DMS114 treated with DMSO at 0.1 percent for 48 hours (cell line): ENCODE measurements around the gene SERINC5.

Experiments used
- DNase-seq: peaks from one replicate; lab custom pipeline; 2025; ENCODE audit not compliant: unreplicated experiment; lab: John Stamatoyannopoulos, UW

Gene SERINC5

GRCh38 chr5:80230269-80230992 is 25.4 kb downstream of the SERINC5 start:
- no peak for DNase-seq

- DNase-seq = no peak
These were observed 26.0 kb downstream of the SERINC5 start for GRCh38 chr5:80229902-80230255.

- no peak for DNase-seq
These were observed 27.8 kb downstream of the SERINC5 start for GRCh38 chr5:80227979-80228596.

- DNase-seq = no peak
These were observed 29.9 kb downstream of the SERINC5 start for GRCh38 chr5:80225934-80226326.

DNA sequence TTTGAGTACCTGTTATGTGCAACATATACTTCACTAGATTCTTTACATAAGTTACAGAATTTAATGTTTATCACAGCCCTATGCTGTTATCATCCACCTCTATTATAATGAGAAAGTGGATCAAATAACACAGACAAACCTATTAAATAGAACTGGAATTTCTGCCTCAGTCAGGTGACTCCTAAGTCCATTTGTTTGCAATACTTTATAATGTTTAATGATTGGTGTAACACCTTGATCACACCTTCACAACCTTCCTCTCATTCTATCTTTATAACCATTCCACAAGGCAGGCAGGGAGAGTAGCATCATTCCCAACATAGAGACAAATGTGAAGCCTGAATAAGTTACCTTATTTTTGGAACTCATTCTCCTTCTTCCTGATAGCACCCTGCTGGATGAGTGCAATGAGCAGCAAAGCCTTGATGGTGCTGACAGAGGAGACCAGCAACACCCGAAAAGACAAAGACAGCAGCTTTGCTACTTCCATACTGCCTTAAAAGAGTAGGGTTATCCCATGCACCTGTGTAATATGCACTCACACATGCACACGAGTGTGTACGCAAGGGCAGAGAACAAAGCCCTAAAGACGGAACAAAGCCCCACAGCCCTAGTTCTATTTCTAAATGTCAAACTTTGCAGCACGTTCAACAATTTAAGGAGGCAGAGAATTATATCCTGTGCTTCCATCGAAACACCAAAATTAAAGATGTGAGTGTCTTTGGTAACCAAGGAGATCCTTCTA is 30.5 kb downstream of the SERINC5 start:
- no peak for DNase-seq

DNA sequence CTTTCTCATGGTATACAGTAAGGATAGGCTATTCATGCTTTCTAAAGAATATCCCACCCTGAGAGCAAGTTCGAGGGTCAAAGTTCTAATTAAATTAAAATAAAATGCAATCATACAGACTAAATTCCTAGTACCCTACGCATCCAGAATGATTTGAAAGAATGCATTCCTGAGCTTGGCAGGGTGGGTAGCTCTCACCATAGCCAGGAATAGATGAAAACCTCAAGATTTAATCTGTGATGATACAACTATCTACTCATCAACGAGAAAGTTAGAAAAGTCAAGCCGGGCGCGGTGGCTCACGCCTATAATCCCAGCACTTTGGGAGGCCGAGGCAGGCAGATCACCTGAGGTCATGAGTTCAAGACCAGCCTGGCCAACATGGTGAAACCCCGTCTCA is 32.3 kb downstream of the SERINC5 start:
- no peak for DNase-seq

GRCh38 chr5:80220245-80220897 is 35.5 kb downstream of the SERINC5 start:
- no peak for DNase-seq

GRCh38 chr5:80219391-80219790 is 36.5 kb downstream of the SERINC5 start:
- no peak for DNase-seq

- no peak for DNase-seq
These were observed 38.2 kb downstream of the SERINC5 start for GRCh38 chr5:80217667-80218066.

DNA sequence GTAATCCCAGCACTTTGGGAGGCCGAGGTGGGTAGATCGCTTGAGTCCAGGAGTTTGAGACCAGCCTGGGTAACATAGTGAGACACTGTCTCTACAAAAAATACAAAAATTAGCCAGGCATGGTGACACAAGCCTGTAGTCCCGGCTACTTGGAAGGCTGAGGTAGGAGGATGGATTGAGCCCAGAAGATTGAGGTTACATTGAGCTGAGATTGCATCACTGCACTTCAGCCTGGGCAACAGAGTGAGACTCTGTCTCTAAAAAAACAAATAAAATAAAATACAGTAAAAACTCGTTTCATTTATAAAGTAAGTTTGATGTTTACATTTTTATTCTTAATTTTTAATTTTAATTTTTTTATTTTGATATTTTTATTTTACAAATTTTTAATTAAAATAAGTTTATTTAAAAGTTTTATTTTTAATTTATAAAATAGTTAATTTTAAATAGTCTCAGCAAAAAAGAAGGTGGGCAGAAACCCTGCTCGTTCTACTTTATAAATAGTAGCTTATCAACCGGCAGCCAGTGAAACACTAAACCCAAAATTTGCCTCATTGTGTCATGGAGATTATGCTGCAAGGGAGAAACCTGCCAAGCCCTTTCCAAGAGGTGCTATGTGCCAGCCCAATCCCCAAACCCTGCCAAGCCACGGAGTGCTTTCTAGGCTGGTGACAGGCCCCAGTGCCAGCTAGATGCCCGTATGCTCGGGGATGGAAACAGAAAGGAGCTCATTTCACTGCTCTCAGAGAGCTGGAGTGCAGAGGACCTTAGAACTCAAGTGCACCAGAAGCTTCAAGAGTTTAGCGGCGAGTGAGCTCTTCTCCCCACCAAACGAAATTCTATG is 38.9 kb downstream of the SERINC5 start:
- DNase-seq = no peak

- no peak for DNase-seq
These were observed 39.8 kb downstream of the SERINC5 start for GRCh38 chr5:80216096-80216495.

DNA sequence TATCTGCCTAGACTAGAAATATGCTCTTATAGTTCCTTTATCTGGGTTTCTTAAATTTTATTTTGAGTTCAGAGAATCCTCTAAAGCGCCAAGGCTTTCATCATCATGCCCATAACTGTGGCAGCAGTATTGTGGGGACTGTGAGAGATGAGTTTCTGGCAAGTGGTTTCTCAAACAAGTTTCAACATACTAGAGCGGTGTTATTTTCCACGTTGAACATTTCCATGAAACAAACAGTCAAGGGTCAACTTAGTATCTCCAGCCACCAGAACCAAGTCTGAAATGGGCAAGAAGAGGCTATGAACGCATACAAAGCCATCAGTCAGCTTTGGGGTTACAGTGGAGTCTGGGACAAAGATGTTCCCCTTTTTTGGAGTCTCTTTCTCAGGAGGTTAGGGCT is 40.3 kb downstream of the SERINC5 start:
- no peak for DNase-seq

DNA sequence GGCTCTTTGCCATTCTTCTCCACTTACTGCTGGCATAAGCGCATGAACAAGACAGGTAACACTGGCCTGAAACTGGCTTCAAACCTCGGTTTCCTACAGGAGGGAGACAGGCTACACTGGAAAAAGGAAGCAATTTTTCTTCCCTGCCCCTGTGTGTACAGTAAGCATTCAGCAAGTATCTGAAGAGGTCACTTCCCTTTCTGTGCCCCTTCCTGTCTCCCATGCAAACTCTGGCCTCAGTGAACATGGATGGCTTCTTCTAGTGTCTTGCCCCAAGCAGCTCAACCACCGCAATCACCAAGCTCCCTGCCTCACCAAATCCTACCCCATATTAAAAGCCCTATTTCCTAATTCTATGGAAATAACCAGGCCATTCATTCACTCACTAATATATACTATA is 42.4 kb downstream of the SERINC5 start:
- DNase-seq = no peak

GRCh38 chr5:80212171-80212667 is 43.6 kb downstream of the SERINC5 start:
- DNase-seq = no peak

DNA sequence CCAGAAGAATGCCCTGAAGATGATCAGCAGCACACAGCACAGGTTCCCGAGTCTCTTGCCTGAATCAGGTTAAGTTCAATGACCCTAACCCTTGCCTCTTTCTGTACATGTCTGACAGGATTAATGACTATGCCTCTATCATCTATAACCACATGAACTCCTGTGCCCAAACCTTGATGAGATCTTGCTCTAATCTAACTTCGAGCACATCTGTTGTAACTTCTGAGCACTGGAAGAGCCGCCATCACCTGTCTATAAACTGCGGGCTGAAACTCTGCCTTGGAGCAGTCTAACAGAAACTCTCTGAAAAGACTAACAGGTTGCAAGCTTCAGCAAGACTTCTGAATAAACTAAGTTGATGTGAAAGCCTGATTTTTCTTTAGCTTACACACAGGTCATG is 44.5 kb downstream of the SERINC5 start:
- no peak for DNase-seq

- no peak for DNase-seq
These were observed 45.8 kb downstream of the SERINC5 start for GRCh38 chr5:80210014-80210413.

GRCh38 chr5:80208381-80208780 is 47.5 kb downstream of the SERINC5 start:
- DNase-seq = no peak

GRCh38 chr5:80207832-80208231 is 48.0 kb downstream of the SERINC5 start:
- DNase-seq = no peak

DNA sequence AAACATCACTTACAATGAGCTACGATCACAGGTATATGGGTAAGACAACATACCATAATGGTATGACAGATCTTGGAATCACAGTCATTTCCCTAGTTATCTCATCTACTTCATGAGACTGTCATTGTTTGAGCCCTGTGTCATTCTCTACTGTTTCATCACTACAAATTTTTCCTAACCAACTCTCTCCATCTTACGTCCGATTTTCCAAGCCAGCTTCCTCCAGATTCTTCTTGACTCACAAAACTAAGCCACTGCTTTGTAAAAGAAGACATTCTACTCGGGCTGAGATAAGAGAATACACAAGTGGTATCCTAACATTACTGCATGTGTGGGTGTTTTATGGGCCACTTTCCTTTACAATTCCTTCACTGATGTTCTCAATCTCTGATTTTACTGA is 49.6 kb downstream of the SERINC5 start:
- DNase-seq = no peak

DNA sequence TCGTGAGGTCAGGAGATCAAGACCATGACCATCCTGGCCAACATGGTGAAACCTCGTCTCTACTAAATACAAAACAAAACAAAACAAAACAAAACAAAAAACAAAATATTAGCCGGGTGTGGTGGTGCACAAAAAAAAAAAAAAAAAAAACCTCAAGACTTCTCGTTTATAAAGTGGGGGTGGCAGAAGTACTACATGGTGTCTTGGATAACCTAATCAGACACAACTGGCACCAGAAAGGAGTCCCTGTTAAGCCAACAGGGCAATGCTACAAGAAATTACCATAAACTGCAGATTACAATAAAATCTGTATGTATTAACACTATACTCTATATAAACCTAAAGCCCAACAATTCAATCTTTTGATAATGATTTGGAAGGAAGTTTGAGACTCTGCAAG is 50.0 kb downstream of the SERINC5 start:
- no peak for DNase-seq
